ENCODE data around the gene TOP2B. TPM values are rescaled to one million over a fixed set of nuclear protein-coding genes. Genes with fewer than 3 reads are reported as not detected.

TOP2B gene
- total RNA-seq, 1 experiment from 2014 or later = 106 TPM

DNA sequence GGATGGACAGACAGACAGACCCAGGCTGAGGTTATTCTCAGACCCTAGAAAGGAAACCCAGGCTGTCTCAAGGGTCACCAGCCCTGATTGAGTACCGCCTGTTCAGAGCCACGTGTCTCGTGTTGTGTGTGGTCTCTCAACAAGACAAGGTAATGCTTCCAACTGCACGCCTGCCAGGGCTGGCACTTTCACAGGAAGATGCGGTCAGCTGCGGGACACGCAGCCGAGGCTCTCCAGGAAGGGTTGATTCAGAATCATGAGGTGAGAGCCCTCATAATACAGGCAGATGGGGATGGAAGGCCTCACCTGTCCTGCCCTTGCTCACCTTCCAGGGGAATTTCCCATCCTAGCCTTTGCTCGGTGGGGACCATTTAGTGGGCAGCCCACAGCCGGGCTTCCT is 81.4 kb downstream of the TOP2B start:
- Histone ChIP-seq H2AFZ (no peak overlapping the region), H3K9me3 (ENCODE audit: insufficient read depth, low read depth) (no peaks in the 10 kb centered on the region), H3F3A (ENCODE audit: insufficient read depth, low read depth) (peaks cover 4% of the 10 kb centered on the region), H3K36me3 (ENCODE audit: low read depth) (no peaks in the 10 kb centered on the region), H3K4me2 (no peak overlapping the region), H3K4me1 (replicated peaks; ENCODE audit: insufficient read depth) (peaks cover 23% of the 10 kb centered on the region), H3K9me2 (ENCODE audit: insufficient read depth) (no peaks in the 10 kb centered on the region), H4K20me1 (ENCODE audit: insufficient read depth) (no peaks in the 10 kb centered on the region), H3K4me3 (no peak overlapping the region), H3K27me3 (ENCODE audit: insufficient read depth, low read depth) (no peaks in the 10 kb centered on the region), H3K79me2 (ENCODE audit: low read depth) (no peaks in the 10 kb centered on the region), H3K27ac (no peak overlapping the region)
- intact Hi-C loops (cut with micrococcal nuclease; ENCODE audit: unreplicated experiment) = loop anchor here (2.0 kb wide), 1 partner anchor 129 kb away; no protein-coding TSS in a partner anchor
- TF ChIP-seq EZH2 (IDR thresholded peaks at IDR 0.05; ENCODE audit: low read depth) = no peak
- TF ChIP-seq, protein P1, sequence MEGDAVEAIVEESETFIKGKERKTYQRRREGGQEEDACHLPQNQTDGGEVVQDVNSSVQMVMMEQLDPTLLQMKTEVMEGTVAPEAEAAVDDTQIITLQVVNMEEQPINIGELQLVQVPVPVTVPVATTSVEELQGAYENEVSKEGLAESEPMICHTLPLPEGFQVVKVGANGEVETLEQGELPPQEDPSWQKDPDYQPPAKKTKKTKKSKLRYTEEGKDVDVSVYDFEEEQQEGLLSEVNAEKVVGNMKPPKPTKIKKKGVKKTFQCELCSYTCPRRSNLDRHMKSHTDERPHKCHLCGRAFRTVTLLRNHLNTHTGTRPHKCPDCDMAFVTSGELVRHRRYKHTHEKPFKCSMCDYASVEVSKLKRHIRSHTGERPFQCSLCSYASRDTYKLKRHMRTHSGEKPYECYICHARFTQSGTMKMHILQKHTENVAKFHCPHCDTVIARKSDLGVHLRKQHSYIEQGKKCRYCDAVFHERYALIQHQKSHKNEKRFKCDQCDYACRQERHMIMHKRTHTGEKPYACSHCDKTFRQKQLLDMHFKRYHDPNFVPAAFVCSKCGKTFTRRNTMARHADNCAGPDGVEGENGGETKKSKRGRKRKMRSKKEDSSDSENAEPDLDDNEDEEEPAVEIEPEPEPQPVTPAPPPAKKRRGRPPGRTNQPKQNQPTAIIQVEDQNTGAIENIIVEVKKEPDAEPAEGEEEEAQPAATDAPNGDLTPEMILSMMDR (conservative IDR thresholded peaks at IDR 0.05) = no peak
- no peak for DNase-seq
- ChIA-PET POLR2A (ENCODE audit: unreplicated experiment) (no interaction called here), CTCF (no interaction called here)
- BruUV-seq (replicated peaks) = no TSS peak

DNA sequence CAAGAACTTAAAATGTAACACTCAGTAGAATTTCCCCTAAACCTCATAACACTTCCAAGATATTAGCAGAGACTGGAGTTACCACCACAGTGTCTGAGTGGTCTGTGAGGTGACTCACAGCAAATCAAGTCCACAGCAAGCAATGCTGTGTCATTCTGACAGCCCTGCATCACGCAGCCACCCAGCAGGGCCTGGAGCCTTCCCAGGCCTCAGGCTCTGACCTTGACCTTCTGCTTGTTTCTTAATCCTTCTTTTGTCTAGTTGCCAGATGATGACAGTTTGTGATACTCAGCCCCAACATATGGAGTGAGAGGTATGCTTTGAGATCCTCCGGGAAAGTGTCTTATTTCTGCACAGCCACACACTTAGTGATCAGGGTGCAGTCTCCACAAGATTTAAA is 82.5 kb downstream of the TOP2B start:
- peak overlapping the region; percentile 92 for H3K27ac ChIP-seq
- H3K9me2 ChIP-seq (ENCODE audit: insufficient read depth) = no peaks in the 10 kb centered on the region
- no peaks in the 10 kb centered on the region for H3K79me2 ChIP-seq (ENCODE audit: low read depth)
- peaks cover 23% of the 10 kb centered on the region for H3K4me1 ChIP-seq (replicated peaks; ENCODE audit: insufficient read depth)
- H3K36me3 ChIP-seq (ENCODE audit: low read depth) = no peaks in the 10 kb centered on the region
- no TSS peak for BruUV-seq (replicated peaks)
- intact Hi-C loops (cut with micrococcal nuclease; ENCODE audit: unreplicated experiment) = loop anchor here (2.0 kb wide), 1 partner anchor 127 kb away; no protein-coding TSS in a partner anchor
- H3K27me3 ChIP-seq (ENCODE audit: insufficient read depth, low read depth) = no peaks in the 10 kb centered on the region
- no peak overlapping the region for H2AFZ ChIP-seq
- no peaks in the 10 kb centered on the region for H3K9me3 ChIP-seq (ENCODE audit: insufficient read depth, low read depth)
- peak; percentile 82 to 83 for DNase-seq
- no peak overlapping the region for H3K4me3 ChIP-seq
- CTCF ChIA-PET = interaction anchor here (1.8 kb wide), 1 partner anchor 10 kb away, joined by 4 read pairs; no protein-coding TSS in a partner anchor
- no peaks in the 10 kb centered on the region for H4K20me1 ChIP-seq (ENCODE audit: insufficient read depth)
- TF ChIP-seq, protein P1 (conservative IDR thresholded peaks at IDR 0.05) = no peak
- TF ChIP-seq EZH2 (IDR thresholded peaks at IDR 0.05; ENCODE audit: low read depth) = no peak
- peaks cover 4% of the 10 kb centered on the region for H3F3A ChIP-seq (ENCODE audit: insufficient read depth, low read depth)
- H3K4me2 ChIP-seq = peak overlapping the region; percentile 58
- POLR2A ChIA-PET (ENCODE audit: unreplicated experiment) = interaction anchor here (0.6 to 0.7 kb wide), 4 partner anchors 154 to 1522 kb away, joined by 3 to 15 read pairs (median 4); partner anchors contain the start of gene RARB

- Histone ChIP-seq H2AFZ (no peak overlapping the region), H3K4me2 (peak overlapping the region; percentile 58), H3K27ac (peak overlapping the region; percentile 92), H3K4me3 (no peak overlapping the region), H3K36me3 (ENCODE audit: low read depth) (no peaks in the 10 kb centered on the region), H4K20me1 (ENCODE audit: insufficient read depth) (no peaks in the 10 kb centered on the region), H3K4me1 (replicated peaks; ENCODE audit: insufficient read depth) (peaks cover 23% of the 10 kb centered on the region), H3F3A (ENCODE audit: insufficient read depth, low read depth) (peaks cover 4% of the 10 kb centered on the region), H3K79me2 (ENCODE audit: low read depth) (no peaks in the 10 kb centered on the region), H3K9me2 (ENCODE audit: insufficient read depth) (no peaks in the 10 kb centered on the region), H3K9me3 (ENCODE audit: insufficient read depth, low read depth) (no peaks in the 10 kb centered on the region), H3K27me3 (ENCODE audit: insufficient read depth, low read depth) (no peaks in the 10 kb centered on the region)
- POLR2A ChIA-PET (ENCODE audit: unreplicated experiment) = interaction anchor here (0.6 to 0.7 kb wide), 4 partner anchors 154 to 1522 kb away, joined by 3 to 15 read pairs (median 4); partner anchors contain the start of gene RARB
- CTCF ChIA-PET = interaction anchor here (1.8 kb wide), 1 partner anchor 11 kb away, joined by 4 read pairs; no protein-coding TSS in a partner anchor
- no peak for TF ChIP-seq EZH2 (IDR thresholded peaks at IDR 0.05; ENCODE audit: low read depth)
- TF ChIP-seq, protein P1 (conservative IDR thresholded peaks at IDR 0.05) = no peak
- BruUV-seq (replicated peaks) = TSS peak; percentile 99
- intact Hi-C loops (cut with micrococcal nuclease; ENCODE audit: unreplicated experiment) = loop anchor here (2.0 kb wide), 1 partner anchor 127 kb away; no protein-coding TSS in a partner anchor
- DNase-seq = peak in 1 of 2 experiments; percentile 2
These were observed 82.9 kb downstream of the TOP2B start for GRCh38 chr3:25581823-25582222.
